MM.1S (cell line): ENCODE results near the gene CYGB.
A peak's percentile ranks its signal among the peaks of the same experiment; 100 is the strongest.

ENCODE experiments used
- DNase-seq: peaks from one replicate; pipeline ENCODE4 v3.0.0-alpha.2; 2015
- H2AFZ ChIP-seq: fragments of 300-600 bp; sonication (generic); 2 replicates; pipeline ENCODE4 v1.6.0; 2016; ENCODE audit warnings: antibody characterized with exemption, low read length
- H3F3A ChIP-seq: fragments of 300-600 bp; sonication (generic); 2 replicates; pipeline ENCODE4 v1.6.1; 2016; ENCODE audit warnings: mild to moderate bottlenecking, antibody characterized with exemption, low read length, moderate library complexity, mixed read lengths; ENCODE audit not compliant: insufficient read depth
- H3K27ac ChIP-seq: fragments of 300-600 bp; sonication (generic); 2 replicates; pipeline ENCODE4 v1.5.1; 2016; ENCODE audit warnings: mild to moderate bottlenecking, low read length
- H3K27me3 ChIP-seq: fragments of 300-600 bp; sonication (generic); replicated peaks from 2 replicates; pipeline ENCODE4 v1.6.0; 2016; ENCODE audit warnings: low read length; ENCODE audit not compliant: insufficient read depth
- H3K36me3 ChIP-seq: fragments of 300-600 bp; sonication (generic); replicated peaks from 2 replicates; pipeline ENCODE4 v1.6.1; 2016; ENCODE audit warnings: mild to moderate bottlenecking, low read length, mixed read lengths; ENCODE audit not compliant: insufficient read depth
- H3K4me1 ChIP-seq: fragments of 300-600 bp; sonication (generic); 2 replicates; pipeline ENCODE4 v1.6.1; 2016; ENCODE audit warnings: low read length, mixed read lengths
- H3K4me2 ChIP-seq: fragments of 300-600 bp; sonication (generic); 2 replicates; pipeline ENCODE4 v1.6.0; 2016; ENCODE audit warnings: low read depth, low read length
- H3K4me3 ChIP-seq: fragments of 300-600 bp; sonication (generic); 2 replicates; pipeline ENCODE4 v1.5.1; 2016; ENCODE audit warnings: low read length, mixed read lengths
- H3K79me2 ChIP-seq: fragments of 300-600 bp; sonication (generic); 2 replicates; pipeline ENCODE4 v1.6.1; 2016; ENCODE audit warnings: mixed run types, low read length, mixed read lengths
- H3K9ac ChIP-seq: fragments of 300-600 bp; sonication (generic); 2 replicates; pipeline ENCODE4 v1.6.1; 2016; ENCODE audit warnings: low read length, mixed read lengths
- H3K9me2 ChIP-seq: fragments of 300-600 bp; sonication (generic); replicated peaks from 2 replicates; pipeline ENCODE4 v1.6.1; 2016; ENCODE audit warnings: mild to moderate bottlenecking, low read length, mixed read lengths; ENCODE audit not compliant: insufficient read depth
- H3K9me3 ChIP-seq: fragments of 300-600 bp; sonication (generic); replicated peaks from 2 replicates; pipeline ENCODE4 v1.6.1; 2016; ENCODE audit warnings: mild to moderate bottlenecking, low read length, mixed read lengths; ENCODE audit not compliant: insufficient read depth
- H4K20me1 ChIP-seq: fragments of 300-600 bp; sonication (generic); 2 replicates; pipeline ENCODE4 v1.6.1; 2016; ENCODE audit warnings: mild to moderate bottlenecking, low read length, moderate library complexity, mixed read lengths; ENCODE audit not compliant: insufficient read depth
- EZH2 ChIP-seq: fragments of 300-600 bp; sonication (generic); optimal IDR thresholded peaks from 2 replicates; pipeline ENCODE3; 2017; ENCODE audit warnings: low read depth, mild to moderate bottlenecking, antibody characterized with exemption, low read length, mixed read lengths
- EZH2phosphoT487 ChIP-seq: fragments of 300-600 bp; sonication (generic); IDR thresholded peaks from 2 replicates; pipeline ENCODE4 v1.6.1; 2018; ENCODE audit warnings: antibody characterized with exemption, low read length
- TF ChIP-seq, protein P1 (sequence below): fragments of 300-600 bp; sonication (generic); IDR thresholded peaks from 2 replicates; pipeline ENCODE4 v1.5.1; 2016; ENCODE audit warnings: antibody characterized with exemption, low read length, mixed read lengths

The CYGB gene

DNA sequence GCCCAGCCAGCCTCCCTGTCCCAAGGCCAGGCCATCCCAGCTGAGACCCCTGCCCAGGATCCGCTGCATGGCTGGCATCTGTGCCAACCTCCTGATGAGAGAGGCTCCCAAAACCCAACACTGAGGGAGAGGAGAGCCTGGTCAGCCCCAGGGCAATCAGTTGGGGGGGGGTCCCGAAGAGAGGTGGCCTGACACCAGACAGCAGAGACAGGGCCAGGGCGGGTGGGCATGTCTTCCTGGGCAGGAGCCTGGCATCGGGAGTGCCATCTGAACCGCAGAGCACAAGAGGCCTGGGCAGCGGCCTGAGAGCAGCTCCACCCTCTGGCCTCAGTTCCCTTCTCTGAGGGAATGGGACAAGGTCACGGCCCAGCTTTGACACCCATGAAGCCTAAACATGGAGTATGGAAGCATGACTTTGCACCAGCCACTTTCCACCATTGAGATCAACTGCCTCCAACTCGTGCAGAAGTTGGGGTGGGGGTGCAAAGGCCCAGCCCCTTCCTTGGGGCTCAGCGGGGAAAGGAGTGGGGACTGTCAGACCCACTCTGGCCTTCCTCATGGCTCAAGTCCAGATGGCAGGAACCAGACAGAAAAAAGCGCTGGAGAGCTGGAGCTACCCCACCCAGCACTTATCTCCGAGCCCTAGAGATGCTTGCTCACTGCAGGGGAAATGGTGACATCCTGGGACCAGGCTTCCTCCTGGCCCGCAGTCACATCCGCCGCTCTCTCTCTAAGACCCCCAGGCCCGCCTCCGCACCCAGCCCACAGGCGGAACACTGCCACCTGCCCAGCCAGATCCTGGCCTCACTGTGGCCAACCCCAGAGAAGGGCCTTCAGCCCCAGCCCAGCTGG, 46.0 kb downstream of the CYGB start:
- TF ChIP-seq, protein P1, sequence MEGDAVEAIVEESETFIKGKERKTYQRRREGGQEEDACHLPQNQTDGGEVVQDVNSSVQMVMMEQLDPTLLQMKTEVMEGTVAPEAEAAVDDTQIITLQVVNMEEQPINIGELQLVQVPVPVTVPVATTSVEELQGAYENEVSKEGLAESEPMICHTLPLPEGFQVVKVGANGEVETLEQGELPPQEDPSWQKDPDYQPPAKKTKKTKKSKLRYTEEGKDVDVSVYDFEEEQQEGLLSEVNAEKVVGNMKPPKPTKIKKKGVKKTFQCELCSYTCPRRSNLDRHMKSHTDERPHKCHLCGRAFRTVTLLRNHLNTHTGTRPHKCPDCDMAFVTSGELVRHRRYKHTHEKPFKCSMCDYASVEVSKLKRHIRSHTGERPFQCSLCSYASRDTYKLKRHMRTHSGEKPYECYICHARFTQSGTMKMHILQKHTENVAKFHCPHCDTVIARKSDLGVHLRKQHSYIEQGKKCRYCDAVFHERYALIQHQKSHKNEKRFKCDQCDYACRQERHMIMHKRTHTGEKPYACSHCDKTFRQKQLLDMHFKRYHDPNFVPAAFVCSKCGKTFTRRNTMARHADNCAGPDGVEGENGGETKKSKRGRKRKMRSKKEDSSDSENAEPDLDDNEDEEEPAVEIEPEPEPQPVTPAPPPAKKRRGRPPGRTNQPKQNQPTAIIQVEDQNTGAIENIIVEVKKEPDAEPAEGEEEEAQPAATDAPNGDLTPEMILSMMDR, result no peak
- TF ChIP-seq EZH2phosphoT487, result no peak
- TF ChIP-seq EZH2, result no peak
- peak overlapping the region; percentile 83; the same call in 1 of the 2 replicates for H3K27ac ChIP-seq
- H3K4me2 ChIP-seq, result no peak overlapping the region

DNA sequence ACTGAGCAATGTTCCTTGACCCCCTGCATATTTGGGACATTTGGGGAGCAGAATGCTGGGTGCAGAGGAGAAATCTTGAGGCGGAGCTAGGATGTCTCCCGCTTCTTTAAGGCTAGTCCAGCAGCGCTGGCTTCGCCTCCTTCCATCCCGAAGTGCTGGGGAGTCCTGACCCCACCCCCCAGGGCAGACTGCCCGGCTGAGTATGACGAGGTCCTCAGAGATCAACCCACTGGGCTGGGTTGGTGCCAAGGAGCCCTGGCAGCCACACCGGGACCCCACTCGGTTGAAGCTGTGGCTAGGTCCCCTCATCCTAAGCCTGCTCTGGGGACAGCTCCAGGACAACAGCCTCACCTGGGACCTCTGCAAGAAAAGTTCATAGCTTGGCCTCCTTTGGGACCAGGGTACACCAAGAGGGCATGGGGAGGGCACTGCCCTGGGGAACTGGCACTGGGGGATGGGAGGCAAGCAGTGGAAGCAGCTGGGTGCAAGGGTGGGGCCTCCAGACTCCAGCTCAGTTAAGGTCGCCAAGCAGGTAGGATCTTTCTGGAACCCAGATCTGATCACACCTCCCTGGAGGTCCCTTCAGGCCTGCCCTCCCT, 47.3 kb downstream of the CYGB start:
- H3K9me3 ChIP-seq, result no peaks in the 10 kb centered on the region
- H3K79me2 ChIP-seq, result peaks cover 19% of the 10 kb centered on the region
- TF ChIP-seq, protein P1, result no peak
- TF ChIP-seq EZH2phosphoT487 (no peak), EZH2 (no peak)
- no peak overlapping the region for H2AFZ ChIP-seq
- no peak for DNase-seq
- H4K20me1 ChIP-seq, result no peaks in the 10 kb centered on the region
- H3K27me3 ChIP-seq, result no peaks in the 10 kb centered on the region
- peaks cover 43% of the 10 kb centered on the region for H3K4me1 ChIP-seq
- H3K9ac ChIP-seq, result no peak overlapping the region
- no peak overlapping the region for H3K27ac ChIP-seq
- H3K4me3 ChIP-seq, result no peak overlapping the region
- no peak overlapping the region for H3K4me2 ChIP-seq
- no peaks in the 10 kb centered on the region for H3K9me2 ChIP-seq
- peaks cover 30% of the 10 kb centered on the region for H3F3A ChIP-seq
- H3K36me3 ChIP-seq, result no peaks in the 10 kb centered on the region

More for the DNA sequence above, 46.0 kb downstream of the CYGB start:
- no peak for DNase-seq
- Histone ChIP-seq H3K36me3 (no peaks in the 10 kb centered on the region), H3K4me1 (peaks cover 41% of the 10 kb centered on the region), H3F3A (peaks cover 27% of the 10 kb centered on the region), H3K9me2 (no peaks in the 10 kb centered on the region), H3K9ac (no peak overlapping the region), H3K79me2 (peaks cover 32% of the 10 kb centered on the region), H4K20me1 (no peaks in the 10 kb centered on the region), H3K9me3 (no peaks in the 10 kb centered on the region), H2AFZ (no peak overlapping the region), H3K27me3 (no peaks in the 10 kb centered on the region), H3K4me3 (no peak overlapping the region)

DNA sequence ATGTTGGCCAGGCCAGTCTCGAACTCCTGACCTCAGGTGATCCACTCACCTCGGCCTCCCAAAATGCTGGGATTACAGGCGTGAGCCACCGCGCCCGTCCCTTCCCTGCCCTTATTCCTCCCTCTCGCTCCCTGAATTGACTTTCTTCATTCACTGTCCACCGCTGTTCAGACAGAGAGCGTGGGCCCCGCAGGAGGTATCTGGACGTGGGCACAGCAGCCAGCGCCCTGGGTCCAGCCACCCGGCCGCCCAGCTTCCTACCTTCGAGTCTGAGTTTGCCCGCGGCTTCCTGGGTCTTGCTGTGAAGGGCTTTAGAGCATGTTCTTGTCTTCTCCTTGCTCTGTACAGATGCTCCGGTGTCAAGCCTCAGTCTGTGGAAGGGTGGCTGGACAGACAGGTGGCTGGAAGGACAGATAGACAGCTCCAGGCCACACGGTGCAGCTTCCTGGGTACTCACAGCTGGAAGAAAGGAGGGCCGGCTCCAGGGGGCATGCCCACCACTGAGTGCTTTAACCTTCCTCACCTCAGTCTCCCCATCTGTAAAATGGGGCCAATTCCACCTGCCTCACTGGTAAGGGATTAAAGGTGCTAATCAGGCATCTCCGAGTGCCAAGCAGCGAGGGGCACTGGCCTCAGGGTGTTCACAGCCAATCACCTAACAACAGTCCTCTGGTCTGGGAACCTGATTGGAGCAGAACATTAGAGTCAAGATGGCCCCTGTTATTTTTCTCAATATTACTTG, 49.9 kb downstream of the CYGB start:
- Histone ChIP-seq H4K20me1 (no peaks in the 10 kb centered on the region), H3K4me2 (no peak overlapping the region), H3K36me3 (no peaks in the 10 kb centered on the region), H2AFZ (no peak overlapping the region), H3K27ac (no peak overlapping the region), H3K9ac (no peak overlapping the region), H3K27me3 (no peaks in the 10 kb centered on the region), H3K4me3 (no peak overlapping the region), H3F3A (peaks cover 29% of the 10 kb centered on the region), H3K9me3 (no peaks in the 10 kb centered on the region), H3K4me1 (peaks cover 33% of the 10 kb centered on the region), H3K79me2 (peaks cover 8% of the 10 kb centered on the region), H3K9me2 (no peaks in the 10 kb centered on the region)
- DNase-seq, result no peak
- TF ChIP-seq EZH2phosphoT487 (no peak), EZH2 (no peak)
- TF ChIP-seq, protein P1, result no peak
